Activated B cell treated with CpG ODN at 0.5 μM for 24 hours (primary cell): ENCODE results near the gene THOC2. TPM values are rescaled to one million over a fixed set of nuclear protein-coding genes. Genes with fewer than 3 reads are reported as not detected.

ENCODE experiments used
- ATAC-seq: fragments of 200-7000 bp; cut with Tn5 transposase; one replicate; pipeline ENCODE4 v1.10.0; 2021; ENCODE audit warnings: low read depth, mild to moderate bottlenecking, moderate library complexity
- CTCF ChIA-PET: fragments of 350-600 bp; sonication (Branson Sonifier 250); formaldehyde crosslinking; loops from one replicate; lab custom pipeline; 2021; ENCODE audit warnings: antibody characterized with exemption; lab: Charles Lee
- POLR2A ChIA-PET: fragments of 350-600 bp; sonication (Branson Sonifier 250); formaldehyde crosslinking; loops from one replicate; lab custom pipeline; 2021; ENCODE audit warnings: antibody characterized with exemption; lab: Charles Lee
- DNase-seq: peaks from one replicate; pipeline ENCODE4 v3.0.0; 2022
- H3K27ac Mint-ChIP-seq: one replicate; pipeline ENCODE4 v1.8.0; 2020; ENCODE audit warnings: mixed read lengths
- H3K27me3 Mint-ChIP-seq: one replicate; pipeline ENCODE4 v1.8.0; 2021; ENCODE audit warnings: mixed read lengths
- H3K36me3 Mint-ChIP-seq: one replicate; pipeline ENCODE4 v1.8.0; 2021; ENCODE audit warnings: low read depth, mixed read lengths
- H3K4me1 Mint-ChIP-seq: one replicate; pipeline ENCODE4 v1.8.0; 2021; ENCODE audit warnings: mixed read lengths
- H3K4me3 Mint-ChIP-seq: one replicate; pipeline ENCODE4 v1.8.0; 2020; ENCODE audit warnings: mild to moderate bottlenecking, mixed read lengths
- H3K9me3 Mint-ChIP-seq: one replicate; pipeline ENCODE4 v1.8.0; 2020; ENCODE audit warnings: mixed read lengths
- intact Hi-C: fragments of 100-400 bp; cut with micrococcal nuclease; formaldehyde crosslinking; loops from one replicate; pipeline ENCODE4 v1.15.1; 2024
- total RNA-seq: library from RNA; stranded (reverse); gene quantifications from 2 replicates; pipeline ENCODE4 v1.2.3, GENCODE V29; 2022
- TF ChIP-seq, protein P1 (sequence below): fragments of 200-600 bp; IDR thresholded peaks from one replicate; pipeline ENCODE4 v1.8.0; 2022; ENCODE audit warnings: antibody characterized with exemption, mild to moderate bottlenecking

Gene THOC2
- total RNA-seq, 1 donor from 2014 or later, result 106 TPM

DNA sequence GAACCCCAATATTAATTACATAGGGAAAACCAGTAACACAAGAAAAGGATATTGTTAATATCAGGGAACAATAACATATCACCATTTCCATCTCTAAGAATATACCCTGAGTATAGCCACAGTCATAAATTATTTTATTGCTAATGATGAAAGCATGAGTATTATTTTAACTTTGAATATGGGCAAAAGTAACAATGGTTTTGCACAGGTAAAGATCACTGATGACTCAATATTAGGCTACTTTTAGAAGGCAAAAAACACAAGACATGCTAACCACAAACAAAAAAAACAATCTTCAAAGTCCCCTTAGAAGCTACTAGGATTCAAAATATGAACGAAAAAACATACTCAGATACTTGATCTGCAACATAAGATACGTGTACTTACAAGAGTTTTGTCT, 36.5 kb downstream of the THOC2 start:
- H3K4me1 Mint-ChIP-seq, result no peaks in the 10 kb centered on the region
- no peak overlapping the region for H3K4me3 Mint-ChIP-seq
- DNase-seq (no peak), ATAC-seq (no peak)
- POLR2A ChIA-PET, result no interaction called here
- CTCF ChIA-PET, result no interaction called here
- H3K27me3 Mint-ChIP-seq, result no peaks in the 10 kb centered on the region
- no peak overlapping the region for H3K27ac Mint-ChIP-seq
- no peaks in the 10 kb centered on the region for H3K9me3 Mint-ChIP-seq
- TF ChIP-seq, protein P1, sequence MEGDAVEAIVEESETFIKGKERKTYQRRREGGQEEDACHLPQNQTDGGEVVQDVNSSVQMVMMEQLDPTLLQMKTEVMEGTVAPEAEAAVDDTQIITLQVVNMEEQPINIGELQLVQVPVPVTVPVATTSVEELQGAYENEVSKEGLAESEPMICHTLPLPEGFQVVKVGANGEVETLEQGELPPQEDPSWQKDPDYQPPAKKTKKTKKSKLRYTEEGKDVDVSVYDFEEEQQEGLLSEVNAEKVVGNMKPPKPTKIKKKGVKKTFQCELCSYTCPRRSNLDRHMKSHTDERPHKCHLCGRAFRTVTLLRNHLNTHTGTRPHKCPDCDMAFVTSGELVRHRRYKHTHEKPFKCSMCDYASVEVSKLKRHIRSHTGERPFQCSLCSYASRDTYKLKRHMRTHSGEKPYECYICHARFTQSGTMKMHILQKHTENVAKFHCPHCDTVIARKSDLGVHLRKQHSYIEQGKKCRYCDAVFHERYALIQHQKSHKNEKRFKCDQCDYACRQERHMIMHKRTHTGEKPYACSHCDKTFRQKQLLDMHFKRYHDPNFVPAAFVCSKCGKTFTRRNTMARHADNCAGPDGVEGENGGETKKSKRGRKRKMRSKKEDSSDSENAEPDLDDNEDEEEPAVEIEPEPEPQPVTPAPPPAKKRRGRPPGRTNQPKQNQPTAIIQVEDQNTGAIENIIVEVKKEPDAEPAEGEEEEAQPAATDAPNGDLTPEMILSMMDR, result no peak
- intact Hi-C loops, result no loop called here
- H3K36me3 Mint-ChIP-seq, result peaks cover 26% of the 10 kb centered on the region

DNA sequence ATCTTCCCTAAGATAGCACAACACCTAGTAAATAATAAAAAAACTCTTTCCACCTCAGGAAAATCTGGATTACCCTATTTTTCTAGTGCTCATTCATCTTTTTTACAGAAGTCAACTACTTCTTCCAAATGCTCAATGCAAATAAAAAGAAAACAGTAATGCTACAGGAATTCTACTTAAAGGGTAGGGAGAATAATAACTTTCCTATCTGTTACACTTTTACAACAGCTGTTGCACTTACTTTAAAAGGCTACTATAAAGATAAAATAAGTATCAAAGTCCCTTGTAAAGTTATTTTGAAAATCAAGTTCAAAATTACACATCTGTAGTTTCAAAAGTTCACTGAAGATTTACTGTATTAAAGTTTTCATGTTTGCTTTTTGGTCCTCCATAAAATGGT, 37.6 kb downstream of the THOC2 start:
- ATAC-seq (no peak), DNase-seq (no peak)
- Mint-ChIP-seq H3K4me1 (no peaks in the 10 kb centered on the region), H3K4me3 (no peak overlapping the region), H3K36me3 (peaks cover 32% of the 10 kb centered on the region), H3K27ac (no peak overlapping the region), H3K27me3 (no peaks in the 10 kb centered on the region), H3K9me3 (no peaks in the 10 kb centered on the region)
- intact Hi-C loops, result no loop called here
- TF ChIP-seq, protein P1, result no peak
- POLR2A ChIA-PET, result no interaction called here
- CTCF ChIA-PET, result no interaction called here

DNA sequence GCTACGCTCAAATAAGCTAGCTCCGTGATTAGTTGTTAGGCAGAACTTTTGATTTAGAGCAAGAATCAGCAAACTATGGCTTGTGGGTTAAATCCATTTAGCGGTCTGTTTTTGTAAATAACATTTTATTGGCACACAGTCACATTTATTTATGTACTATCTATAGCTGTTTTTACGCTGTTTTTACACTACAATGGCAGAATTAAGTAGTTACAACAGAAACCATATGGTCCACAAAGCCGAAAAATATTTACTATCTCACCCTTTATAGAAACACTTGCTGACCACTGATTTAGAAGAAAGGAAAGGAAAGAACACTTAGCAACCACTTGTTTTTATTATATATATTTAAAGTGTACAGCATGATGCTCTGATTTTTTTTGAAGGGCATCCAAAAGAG, 41.1 kb downstream of the THOC2 start:
- H3K36me3 Mint-ChIP-seq, result peaks cover 39% of the 10 kb centered on the region
- no peak for ATAC-seq
- no peaks in the 10 kb centered on the region for H3K27me3 Mint-ChIP-seq
- intact Hi-C loops, result no loop called here
- ChIA-PET POLR2A (no interaction called here), CTCF (no interaction called here)
- no peak overlapping the region for H3K4me3 Mint-ChIP-seq
- no peaks in the 10 kb centered on the region for H3K9me3 Mint-ChIP-seq
- no peak for DNase-seq
- TF ChIP-seq, protein P1, result no peak
- H3K27ac Mint-ChIP-seq, result no peak overlapping the region
- H3K4me1 Mint-ChIP-seq, result no peaks in the 10 kb centered on the region

DNA sequence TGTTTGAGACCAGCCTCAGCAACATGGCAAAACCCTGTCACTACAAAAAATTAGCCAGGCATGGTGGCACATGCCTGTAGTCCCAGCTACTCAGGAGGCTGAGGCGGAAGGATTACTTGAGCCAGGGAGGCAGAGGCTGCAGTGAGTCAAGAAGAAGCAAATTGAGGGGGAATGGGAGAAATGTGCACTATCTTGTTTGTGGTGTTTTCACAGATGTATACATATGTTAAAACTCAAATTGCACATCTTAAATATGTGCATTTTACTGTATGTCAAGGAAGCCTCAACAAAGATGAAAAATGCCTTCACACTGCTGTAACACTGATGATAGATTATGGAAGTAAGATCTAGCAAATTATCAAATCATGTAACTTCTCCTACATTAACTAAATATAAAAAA, 44.3 kb downstream of the THOC2 start:
- ChIA-PET CTCF (no interaction called here), POLR2A (no interaction called here)
- no peaks in the 10 kb centered on the region for H3K27me3 Mint-ChIP-seq
- no peaks in the 10 kb centered on the region for H3K9me3 Mint-ChIP-seq
- TF ChIP-seq, protein P1, result no peak
- H3K4me1 Mint-ChIP-seq, result no peaks in the 10 kb centered on the region
- intact Hi-C loops, result no loop called here
- no peak for DNase-seq
- no peak overlapping the region for H3K27ac Mint-ChIP-seq
- no peak overlapping the region for H3K4me3 Mint-ChIP-seq
- H3K36me3 Mint-ChIP-seq, result peaks cover 48% of the 10 kb centered on the region
- ATAC-seq, result no peak

DNA sequence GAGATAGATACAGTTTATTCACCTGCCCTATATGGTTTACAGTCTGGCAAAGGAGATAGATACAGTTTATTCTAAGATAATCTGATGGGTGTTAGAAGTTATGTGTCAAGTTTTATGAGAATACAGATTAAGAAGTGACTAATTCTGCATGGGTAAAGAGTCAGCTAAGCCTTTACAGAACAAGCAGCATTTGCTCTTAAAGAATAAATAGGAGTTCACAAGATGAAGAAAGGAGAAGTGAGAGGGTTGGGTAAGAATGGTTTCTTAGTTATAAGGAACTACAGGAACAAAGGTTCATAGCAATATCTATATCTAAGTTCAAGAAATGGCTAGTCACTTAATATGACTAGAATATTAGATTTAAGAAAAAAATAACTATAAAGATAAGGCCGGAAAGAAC, 47.6 kb downstream of the THOC2 start:
- no peak for ATAC-seq
- Mint-ChIP-seq H3K27ac (no peak overlapping the region), H3K27me3 (no peaks in the 10 kb centered on the region), H3K4me1 (no peaks in the 10 kb centered on the region), H3K9me3 (no peaks in the 10 kb centered on the region), H3K36me3 (peaks cover 64% of the 10 kb centered on the region), H3K4me3 (no peak overlapping the region)
- ChIA-PET POLR2A (no interaction called here), CTCF (no interaction called here)
- intact Hi-C loops, result no loop called here
- TF ChIP-seq, protein P1, result no peak
- DNase-seq, result no peak
